HepG2 (cell line): ENCODE results near the gene RMI2. TPM values are rescaled to one million over a fixed set of nuclear protein-coding genes. Genes with fewer than 3 reads are reported as not detected.
A peak's percentile ranks its signal among the peaks of the same experiment; 100 is the strongest.

Source experiments
- FOXP1 ChIP-seq, 2 experiments: fragments of 450-650 bp in 1 of 2; IDR thresholded peaks; 2 replicates each; pipeline ENCODE4 v1.6.1; 2017 to 2018; ENCODE audit warnings: antibody characterized with exemption in 1 of 2
- KLF16 ChIP-seq, 2 experiments: sonication (generic) in 1 of 2; formaldehyde crosslinking in 1 of 2; IDR thresholded peaks; 2 replicates each; pipeline versions ENCODE4 v1.6.1 to v1.8.0; 2016 to 2023; ENCODE audit warnings: missing genetic modification reagents in 2 of 2, missing compliant biosample characterization in 1 of 2
- MAFG ChIP-seq: sonication (generic); formaldehyde crosslinking; IDR thresholded peaks from 2 replicates; pipeline ENCODE4 v1.5.1; 2020; ENCODE audit warnings: mild to moderate bottlenecking, missing genetic modification reagents
- MED13 ChIP-seq: sonication (generic); formaldehyde crosslinking; IDR thresholded peaks from 2 replicates; pipeline ENCODE4 v1.5.0; 2020; ENCODE audit warnings: missing genetic modification reagents
- SRY ChIP-seq: sonication (generic); formaldehyde crosslinking; IDR thresholded peaks from 2 replicates; pipeline ENCODE4 v1.8.0; 2022; ENCODE audit warnings: mild to moderate bottlenecking, missing genetic modification reagents
- ZNF138 ChIP-seq: sonication (generic); formaldehyde crosslinking; IDR thresholded peaks from 2 replicates; pipeline ENCODE4 v1.5.0; 2020; ENCODE audit warnings: mild to moderate bottlenecking, low read depth, missing genetic modification reagents
- ZNF414 ChIP-seq: sonication (generic); formaldehyde crosslinking; IDR thresholded peaks from 2 replicates; pipeline ENCODE4 v1.5.0; 2020; ENCODE audit warnings: missing genetic modification reagents
- ZNF503 ChIP-seq: sonication (generic); formaldehyde crosslinking; IDR thresholded peaks from 2 replicates; pipeline ENCODE4 v1.4.0; 2020; ENCODE audit warnings: missing genetic modification reagents
- ZSCAN12 ChIP-seq: sonication (generic); formaldehyde crosslinking; IDR thresholded peaks from 2 replicates; pipeline ENCODE4 v1.9.0; 2021; ENCODE audit warnings: mild to moderate bottlenecking, missing genetic modification reagents
- polyA plus RNA-seq, 8 experiments: library from polyadenylated mRNA; depleted of rRNA in 3 of 8; stranded (reverse) in 7 of 8; unstranded in 1 of 8; fragments of >200 nt; fragmentation: Illumina TruSeq in 4 of 8; extraction: Trizol in 4 of 8; gene quantifications; 2 replicates each; pipeline versions ENCODE4 v1.2.1 to v1.2.3, GENCODE V29; 2011 to 2016; ENCODE audit warnings: low read depth in 4 of 8, missing spikeins in 1 of 8, mixed read lengths in 1 of 8; ENCODE audit not compliant: insufficient read depth in 1 of 8
- total RNA-seq, 5 experiments: library from RNA; depleted of rRNA; stranded (reverse); fragments of >200 nt; fragmentation: Illumina TruSeq; extraction: Trizol; gene quantifications; 2 replicates each; pipeline ENCODE4 v1.2.3, GENCODE V29; 2016; ENCODE audit warnings: low read depth in 1 of 5
- TF ChIP-seq, protein P1 (sequence below): sonication (generic); formaldehyde crosslinking; IDR thresholded peaks from 2 replicates; pipeline ENCODE4 v1.4.0; 2020; ENCODE audit warnings: missing genetic modification reagents, mild to moderate bottlenecking, borderline replicate concordance
- TF ChIP-seq, protein P2 (sequence below): IDR thresholded peaks from 2 replicates; pipeline ENCODE4 v1.6.1; 2016; ENCODE audit warnings: mild to moderate bottlenecking
- TF ChIP-seq, protein P3 (sequence below): sonication (generic); formaldehyde crosslinking; IDR thresholded peaks from 2 replicates; pipeline ENCODE4 v1.4.0; 2020; ENCODE audit warnings: low read depth, missing genetic modification reagents

Gene RMI2
- total and polyA plus RNA-seq, 2 of the 13 experiments (the other 11 are each of a cell fraction or from before 2014, with no cell fraction given) = 24.5 to 55.7 TPM

- peak; percentile 74 for TF ChIP-seq ZNF503 (CRISPR knock-in tag)
- peak; percentile 66; the same call in 1 of the 2 replicates for TF ChIP-seq SRY (CRISPR knock-in tag)
- TF ChIP-seq, protein P1, sequence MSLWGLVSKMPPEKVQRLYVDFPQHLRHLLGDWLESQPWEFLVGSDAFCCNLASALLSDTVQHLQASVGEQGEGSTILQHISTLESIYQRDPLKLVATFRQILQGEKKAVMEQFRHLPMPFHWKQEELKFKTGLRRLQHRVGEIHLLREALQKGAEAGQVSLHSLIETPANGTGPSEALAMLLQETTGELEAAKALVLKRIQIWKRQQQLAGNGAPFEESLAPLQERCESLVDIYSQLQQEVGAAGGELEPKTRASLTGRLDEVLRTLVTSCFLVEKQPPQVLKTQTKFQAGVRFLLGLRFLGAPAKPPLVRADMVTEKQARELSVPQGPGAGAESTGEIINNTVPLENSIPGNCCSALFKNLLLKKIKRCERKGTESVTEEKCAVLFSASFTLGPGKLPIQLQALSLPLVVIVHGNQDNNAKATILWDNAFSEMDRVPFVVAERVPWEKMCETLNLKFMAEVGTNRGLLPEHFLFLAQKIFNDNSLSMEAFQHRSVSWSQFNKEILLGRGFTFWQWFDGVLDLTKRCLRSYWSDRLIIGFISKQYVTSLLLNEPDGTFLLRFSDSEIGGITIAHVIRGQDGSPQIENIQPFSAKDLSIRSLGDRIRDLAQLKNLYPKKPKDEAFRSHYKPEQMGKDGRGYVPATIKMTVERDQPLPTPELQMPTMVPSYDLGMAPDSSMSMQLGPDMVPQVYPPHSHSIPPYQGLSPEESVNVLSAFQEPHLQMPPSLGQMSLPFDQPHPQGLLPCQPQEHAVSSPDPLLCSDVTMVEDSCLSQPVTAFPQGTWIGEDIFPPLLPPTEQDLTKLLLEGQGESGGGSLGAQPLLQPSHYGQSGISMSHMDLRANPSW (CRISPR knock-in tag) = peak; percentile 82; the same call in 1 of the 2 replicates
- peak; percentile 33 to 35; a peak in 2 of 4 replicates for TF ChIP-seq KLF16 (CRISPR knock-in tag; IDR thresholded peaks at IDR 0.05)
- 0 out of 2 replicates have a peak, but pooled peaks have one; percentile 44 for TF ChIP-seq ZSCAN12 (CRISPR knock-in tag)
- peak; percentile 36; the same call in 1 of the 2 replicates for TF ChIP-seq ZNF414 (CRISPR knock-in tag)
- TF ChIP-seq FOXP1 (IDR thresholded peaks at IDR 0.05) = no peak
- TF ChIP-seq FOXP1 (CRISPR knock-in tag; IDR thresholded peaks at IDR 0.05) = peak; percentile 69
- no peak for TF ChIP-seq MAFG (CRISPR knock-in tag)
- TF ChIP-seq ZNF138 (CRISPR knock-in tag) = peak; percentile 66; the same call in 1 of the 2 replicates
- TF ChIP-seq, protein P2, sequence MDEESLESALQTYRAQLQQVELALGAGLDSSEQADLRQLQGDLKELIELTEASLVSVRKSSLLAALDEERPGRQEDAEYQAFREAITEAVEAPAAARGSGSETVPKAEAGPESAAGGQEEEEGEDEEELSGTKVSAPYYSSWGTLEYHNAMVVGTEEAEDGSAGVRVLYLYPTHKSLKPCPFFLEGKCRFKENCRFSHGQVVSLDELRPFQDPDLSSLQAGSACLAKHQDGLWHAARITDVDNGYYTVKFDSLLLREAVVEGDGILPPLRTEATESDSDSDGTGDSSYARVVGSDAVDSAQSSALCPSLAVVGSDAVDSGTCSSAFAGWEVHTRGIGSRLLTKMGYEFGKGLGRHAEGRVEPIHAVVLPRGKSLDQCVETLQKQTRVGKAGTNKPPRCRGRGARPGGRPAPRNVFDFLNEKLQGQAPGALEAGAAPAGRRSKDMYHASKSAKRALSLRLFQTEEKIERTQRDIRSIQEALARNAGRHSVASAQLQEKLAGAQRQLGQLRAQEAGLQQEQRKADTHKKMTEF = peak; percentile 67
- 0 out of 2 replicates have a peak, but pooled peaks have one; percentile 59 for TF ChIP-seq MED13 (CRISPR knock-in tag)
- TF ChIP-seq, protein P3, sequence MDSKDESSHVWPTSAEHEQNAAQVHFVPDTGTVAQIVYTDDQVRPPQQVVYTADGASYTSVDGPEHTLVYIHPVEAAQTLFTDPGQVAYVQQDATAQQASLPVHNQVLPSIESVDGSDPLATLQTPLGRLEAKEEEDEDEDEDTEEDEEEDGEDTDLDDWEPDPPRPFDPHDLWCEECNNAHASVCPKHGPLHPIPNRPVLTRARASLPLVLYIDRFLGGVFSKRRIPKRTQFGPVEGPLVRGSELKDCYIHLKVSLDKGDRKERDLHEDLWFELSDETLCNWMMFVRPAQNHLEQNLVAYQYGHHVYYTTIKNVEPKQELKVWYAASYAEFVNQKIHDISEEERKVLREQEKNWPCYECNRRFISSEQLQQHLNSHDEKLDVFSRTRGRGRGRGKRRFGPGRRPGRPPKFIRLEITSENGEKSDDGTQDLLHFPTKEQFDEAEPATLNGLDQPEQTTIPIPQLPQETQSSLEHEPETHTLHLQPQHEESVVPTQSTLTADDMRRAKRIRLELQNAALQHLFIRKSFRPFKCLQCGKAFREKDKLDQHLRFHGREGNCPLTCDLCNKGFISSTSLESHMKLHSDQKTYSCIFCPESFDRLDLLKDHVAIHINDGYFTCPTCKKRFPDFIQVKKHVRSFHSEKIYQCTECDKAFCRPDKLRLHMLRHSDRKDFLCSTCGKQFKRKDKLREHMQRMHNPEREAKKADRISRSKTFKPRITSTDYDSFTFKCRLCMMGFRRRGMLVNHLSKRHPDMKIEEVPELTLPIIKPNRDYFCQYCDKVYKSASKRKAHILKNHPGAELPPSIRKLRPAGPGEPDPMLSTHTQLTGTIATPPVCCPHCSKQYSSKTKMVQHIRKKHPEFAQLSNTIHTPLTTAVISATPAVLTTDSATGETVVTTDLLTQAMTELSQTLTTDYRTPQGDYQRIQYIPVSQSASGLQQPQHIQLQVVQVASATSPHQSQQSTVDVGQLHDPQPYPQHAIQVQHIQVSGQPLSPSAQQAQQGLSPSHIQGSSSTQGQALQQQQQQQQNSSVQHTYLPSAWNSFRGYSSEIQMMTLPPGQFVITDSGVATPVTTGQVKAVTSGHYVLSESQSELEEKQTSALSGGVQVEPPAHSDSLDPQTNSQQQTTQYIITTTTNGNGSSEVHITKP (CRISPR knock-in tag) = no peak
These were observed 48.4 kb upstream of the RMI2 start (continued) for GRCh38 chr16:11296706-11297491.
